SK-N-SH treated with all-trans-retinoic acid at 6 μM for 48 hours (cell line): ENCODE results near the gene WBP1L.

Experiments used
- ZNF8 ChIP-seq: fragments of 450-650 bp; formaldehyde crosslinking; IDR thresholded peaks from 2 replicates; pipeline ENCODE4 v1.5.0; 2020; ENCODE audit warnings: mild to moderate bottlenecking, moderate library complexity
- TF ChIP-seq, protein P1 (sequence below): fragments of 250-450 bp; sonication (Bioruptor Pico); IDR thresholded peaks from 2 replicates; pipeline ENCODE4 v1.5.1; 2020; ENCODE audit warnings: low read depth, mild to moderate bottlenecking, moderate library complexity
- TF ChIP-seq, protein P2 (sequence below): fragments of 250-450 bp; sonication (Bioruptor Pico); IDR thresholded peaks from 2 replicates; pipeline ENCODE4 v1.8.0; 2020; ENCODE audit warnings: mild to moderate bottlenecking, moderate library complexity, borderline replicate concordance

DNA sequence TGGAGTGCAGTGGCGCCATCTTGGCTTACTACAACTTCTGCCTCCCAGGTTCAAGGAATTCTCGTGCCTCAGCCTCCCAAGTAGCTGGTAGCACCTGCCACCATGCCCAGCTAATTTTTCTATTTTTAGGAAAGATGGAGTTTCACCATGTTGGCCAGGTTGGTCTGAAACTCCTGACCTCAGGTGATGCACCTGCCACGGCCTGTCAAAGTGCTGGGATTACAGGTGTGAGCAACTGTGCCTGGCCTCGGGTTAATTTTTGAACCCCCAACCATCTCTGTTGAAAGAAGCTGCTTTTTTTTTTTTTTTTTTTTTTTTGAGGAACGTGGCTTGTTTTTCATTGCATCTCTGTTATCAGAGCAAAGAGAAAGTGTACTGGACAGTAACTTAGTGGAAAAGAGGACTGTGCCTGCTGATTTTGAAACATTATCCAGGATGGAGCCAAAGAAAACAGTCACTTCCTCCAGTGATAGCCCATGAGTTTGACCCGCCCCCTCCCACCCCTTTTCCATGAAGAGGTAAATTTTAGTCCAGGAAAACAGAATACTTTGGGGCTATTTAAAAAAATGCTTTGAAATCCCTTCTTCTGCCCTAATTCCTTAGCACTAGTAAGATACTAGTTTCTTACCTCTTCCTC is 38.3 kb downstream of the WBP1L start:
- TF ChIP-seq, protein P1, sequence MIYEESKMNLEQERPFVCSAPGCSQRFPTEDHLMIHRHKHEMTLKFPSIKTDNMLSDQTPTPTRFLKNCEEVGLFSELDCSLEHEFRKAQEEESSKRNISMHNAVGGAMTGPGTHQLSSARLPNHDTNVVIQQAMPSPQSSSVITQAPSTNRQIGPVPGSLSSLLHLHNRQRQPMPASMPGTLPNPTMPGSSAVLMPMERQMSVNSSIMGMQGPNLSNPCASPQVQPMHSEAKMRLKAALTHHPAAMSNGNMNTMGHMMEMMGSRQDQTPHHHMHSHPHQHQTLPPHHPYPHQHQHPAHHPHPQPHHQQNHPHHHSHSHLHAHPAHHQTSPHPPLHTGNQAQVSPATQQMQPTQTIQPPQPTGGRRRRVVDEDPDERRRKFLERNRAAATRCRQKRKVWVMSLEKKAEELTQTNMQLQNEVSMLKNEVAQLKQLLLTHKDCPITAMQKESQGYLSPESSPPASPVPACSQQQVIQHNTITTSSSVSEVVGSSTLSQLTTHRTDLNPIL: no peak
- TF ChIP-seq, protein P2, sequence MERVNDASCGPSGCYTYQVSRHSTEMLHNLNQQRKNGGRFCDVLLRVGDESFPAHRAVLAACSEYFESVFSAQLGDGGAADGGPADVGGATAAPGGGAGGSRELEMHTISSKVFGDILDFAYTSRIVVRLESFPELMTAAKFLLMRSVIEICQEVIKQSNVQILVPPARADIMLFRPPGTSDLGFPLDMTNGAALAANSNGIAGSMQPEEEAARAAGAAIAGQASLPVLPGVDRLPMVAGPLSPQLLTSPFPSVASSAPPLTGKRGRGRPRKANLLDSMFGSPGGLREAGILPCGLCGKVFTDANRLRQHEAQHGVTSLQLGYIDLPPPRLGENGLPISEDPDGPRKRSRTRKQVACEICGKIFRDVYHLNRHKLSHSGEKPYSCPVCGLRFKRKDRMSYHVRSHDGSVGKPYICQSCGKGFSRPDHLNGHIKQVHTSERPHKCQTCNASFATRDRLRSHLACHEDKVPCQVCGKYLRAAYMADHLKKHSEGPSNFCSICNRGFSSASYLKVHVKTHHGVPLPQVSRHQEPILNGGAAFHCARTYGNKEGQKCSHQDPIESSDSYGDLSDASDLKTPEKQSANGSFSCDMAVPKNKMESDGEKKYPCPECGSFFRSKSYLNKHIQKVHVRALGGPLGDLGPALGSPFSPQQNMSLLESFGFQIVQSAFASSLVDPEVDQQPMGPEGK (CRISPR knock-in tag): no peak
- no peak for TF ChIP-seq ZNF8 (CRISPR knock-in tag)
